K562 (cell line): ENCODE results near the gene IPO13. TPM values are rescaled to one million over a fixed set of nuclear protein-coding genes. Genes with fewer than 3 reads are reported as not detected.
A peak's percentile ranks its signal among the peaks of the same experiment; 100 is the strongest.

Source experiments
- CTBP1 ChIP-seq: fragments of 450-650 bp; IDR thresholded peaks from 2 replicates; pipeline ENCODE4 v1.6.1; 2016; ENCODE audit warnings: borderline replicate concordance
- GABPB1 ChIP-seq: sonication (generic); formaldehyde crosslinking; IDR thresholded peaks from 2 replicates; pipeline ENCODE4 v1.8.0; 2022; ENCODE audit warnings: mild to moderate bottlenecking, missing genetic modification reagents
- POU5F1 ChIP-seq: fragments of 150-350 bp; IDR thresholded peaks from 2 replicates; pipeline ENCODE4 v1.6.1; 2014; ENCODE audit warnings: borderline replicate concordance, low read length, low read depth, mild to moderate bottlenecking; ENCODE audit not compliant: partially characterized antibody
- SAFB2 ChIP-seq: fragments of 200-400 bp; formaldehyde crosslinking; IDR thresholded peaks from 2 replicates; pipeline ENCODE4 v1.6.1; 2018; ENCODE audit warnings: borderline replicate concordance, low read length, low read depth, moderate library complexity; ENCODE audit not compliant: severe bottlenecking
- XRCC5 ChIP-seq: fragments of 200-400 bp; formaldehyde crosslinking; IDR thresholded peaks from 2 replicates; pipeline ENCODE4 v1.6.1; 2017; ENCODE audit warnings: low read depth, mild to moderate bottlenecking, low read length
- ZNF175 ChIP-seq: fragments of 200-800 bp; sonication (Bioruptor generic); IDR thresholded peaks from 2 replicates; pipeline ENCODE4 v1.6.1; 2016; ENCODE audit warnings: low read depth, mild to moderate bottlenecking, missing genetic modification characterization, missing compliant biosample characterization
- ZNF253 ChIP-seq: fragments of 250-450 bp; sonication (Bioruptor Pico); conservative IDR thresholded peaks from 2 replicates; pipeline ENCODE4 v1.6.1; 2021; ENCODE audit warnings: mild to moderate bottlenecking
- polyA plus RNA-seq, 8 experiments: library from polyadenylated mRNA; depleted of rRNA in 4 of 8; stranded (reverse) in 5 of 8; unstranded in 3 of 8; fragments of >200 nt; fragmentation: Nextera tagmentation in 2 of 8; fragmentation: Illumina TruSeq in 1 of 8; extraction: Ambion mirVana in 2 of 8; extraction: Trizol in 1 of 8; gene quantifications; 2 replicates each; pipeline versions ENCODE4 v1.2.1 to v1.2.3, GENCODE V29; 2011 to 2014; ENCODE audit warnings: inconsistent platforms in 1 of 8, missing spikeins in 1 of 8
- total RNA-seq, 7 experiments: library from RNA; depleted of rRNA in 6 of 7; stranded (reverse); fragments of >200 nt in 6 of 7; fragmentation: Illumina TruSeq in 2 of 7; extraction: Trizol in 2 of 7; gene quantifications; 2 replicates each; pipeline versions ENCODE4 v1.2.1 to v1.2.3, GENCODE V29; 2011 to 2021; ENCODE audit warnings: low replicate concordance in 1 of 7
- TF ChIP-seq, protein P1 (sequence below), 2 experiments: IDR thresholded peaks in 1 of 2; conservative IDR thresholded peaks in 1 of 2; 2 replicates each; pipeline ENCODE4 v1.6.1; 2016; ENCODE audit warnings: low read depth in 2 of 2, mild to moderate bottlenecking in 1 of 2, missing compliant biosample characterization in 1 of 2, missing genetic modification characterization in 1 of 2, moderate library complexity in 1 of 2
- TF ChIP-seq, protein P2 (sequence below): fragments of 250-450 bp; sonication (Bioruptor Pico); IDR thresholded peaks from 2 replicates; pipeline ENCODE4 v1.4.0; 2020; ENCODE audit warnings: mild to moderate bottlenecking, moderate library complexity
- TF ChIP-seq, protein P3 (sequence below): fragments of 250-450 bp; sonication (Bioruptor Pico); IDR thresholded peaks from 2 replicates; pipeline ENCODE4 v1.5.0; 2021; ENCODE audit warnings: mild to moderate bottlenecking, borderline replicate concordance
- TF ChIP-seq, protein P4 (sequence below): fragments of 150-350 bp; conservative IDR thresholded peaks from 2 replicates; pipeline ENCODE4 v1.6.1; 2014; ENCODE audit warnings: low read length
- TF ChIP-seq, protein P5 (sequence below): fragments of 250-450 bp; sonication (Bioruptor Pico); IDR thresholded peaks from 2 replicates; pipeline ENCODE4 v1.8.0; 2021; ENCODE audit warnings: mild to moderate bottlenecking, moderate library complexity

IPO13 gene
- total and polyA plus RNA-seq, 9 of the 15 experiments (the other 6 are each of a cell fraction or from before 2014, with no cell fraction given), result 7.0 to 30.8 (median 16.2) TPM

DNA sequence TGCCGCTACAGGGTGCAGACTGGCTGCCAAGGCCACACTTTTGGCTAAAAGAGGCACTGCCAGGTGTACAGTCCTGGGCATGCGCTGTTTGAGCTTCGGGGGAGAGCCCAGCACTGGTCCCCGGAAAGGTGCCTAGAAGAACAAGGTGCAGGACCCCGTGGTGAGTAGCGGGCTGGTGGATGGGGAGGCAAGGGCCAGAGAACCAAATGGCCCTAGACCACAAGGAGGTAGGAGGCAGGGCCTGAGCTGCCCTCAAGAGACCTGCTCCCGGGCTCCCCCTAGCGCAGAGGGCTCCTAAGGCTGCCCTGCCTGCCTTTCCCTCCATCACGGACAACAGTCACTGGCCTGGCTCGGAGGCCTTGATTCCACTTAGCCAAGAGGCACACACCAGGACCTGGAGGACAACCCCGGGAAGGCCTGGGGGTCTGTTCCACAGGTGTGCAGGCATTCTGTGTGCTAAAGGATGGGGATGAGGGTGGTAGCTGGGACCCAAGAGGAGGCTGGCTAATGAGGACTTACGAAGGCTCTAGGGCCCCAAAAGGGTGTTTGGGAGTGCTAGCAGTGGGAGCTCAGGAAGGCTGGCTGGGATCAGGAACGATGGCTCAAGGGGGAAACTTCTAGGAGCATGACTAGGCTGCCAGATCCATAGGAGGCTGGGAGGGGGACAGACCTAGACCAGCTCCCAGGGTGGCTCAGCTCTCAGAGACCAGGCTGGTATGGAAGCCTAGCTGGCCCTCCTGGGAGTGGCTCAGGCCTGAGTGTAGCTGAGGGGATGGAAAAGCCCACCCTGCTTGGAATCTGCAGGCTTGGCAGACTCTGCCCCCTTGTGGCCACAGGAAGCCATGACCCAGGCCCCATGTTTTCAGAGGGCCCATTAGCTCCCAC is 12.4 kb upstream of the IPO13 start (continued):
- TF ChIP-seq, protein P1, sequence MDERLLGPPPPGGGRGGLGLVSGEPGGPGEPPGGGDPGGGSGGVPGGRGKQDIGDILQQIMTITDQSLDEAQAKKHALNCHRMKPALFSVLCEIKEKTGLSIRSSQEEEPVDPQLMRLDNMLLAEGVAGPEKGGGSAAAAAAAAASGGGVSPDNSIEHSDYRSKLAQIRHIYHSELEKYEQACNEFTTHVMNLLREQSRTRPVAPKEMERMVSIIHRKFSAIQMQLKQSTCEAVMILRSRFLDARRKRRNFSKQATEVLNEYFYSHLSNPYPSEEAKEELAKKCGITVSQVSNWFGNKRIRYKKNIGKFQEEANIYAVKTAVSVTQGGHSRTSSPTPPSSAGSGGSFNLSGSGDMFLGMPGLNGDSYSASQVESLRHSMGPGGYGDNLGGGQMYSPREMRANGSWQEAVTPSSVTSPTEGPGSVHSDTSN (CRISPR knock-in tag; IDR thresholded peaks at IDR 0.05; ENCODE audit: low read depth), result no peak
- TF ChIP-seq, protein P1 (tag; conservative IDR thresholded peaks at IDR 0.05; ENCODE audit: low read depth), result no peak
- TF ChIP-seq ZNF253 (CRISPR knock-in tag), result no peak
- TF ChIP-seq, protein P2, sequence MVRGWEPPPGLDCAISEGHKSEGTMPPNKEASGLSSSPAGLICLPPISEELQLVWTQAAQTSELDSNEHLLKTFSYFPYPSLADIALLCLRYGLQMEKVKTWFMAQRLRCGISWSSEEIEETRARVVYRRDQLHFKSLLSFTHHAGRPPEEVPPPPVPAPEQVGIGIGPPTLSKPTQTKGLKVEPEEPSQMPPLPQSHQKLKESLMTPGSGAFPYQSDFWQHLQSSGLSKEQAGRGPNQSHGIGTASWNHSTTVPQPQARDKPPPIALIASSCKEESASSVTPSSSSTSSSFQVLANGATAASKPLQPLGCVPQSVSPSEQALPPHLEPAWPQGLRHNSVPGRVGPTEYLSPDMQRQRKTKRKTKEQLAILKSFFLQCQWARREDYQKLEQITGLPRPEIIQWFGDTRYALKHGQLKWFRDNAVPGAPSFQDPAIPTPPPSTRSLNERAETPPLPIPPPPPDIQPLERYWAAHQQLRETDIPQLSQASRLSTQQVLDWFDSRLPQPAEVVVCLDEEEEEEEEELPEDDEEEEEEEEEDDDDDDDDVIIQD (CRISPR knock-in tag), result no peak
- TF ChIP-seq, protein P3, sequence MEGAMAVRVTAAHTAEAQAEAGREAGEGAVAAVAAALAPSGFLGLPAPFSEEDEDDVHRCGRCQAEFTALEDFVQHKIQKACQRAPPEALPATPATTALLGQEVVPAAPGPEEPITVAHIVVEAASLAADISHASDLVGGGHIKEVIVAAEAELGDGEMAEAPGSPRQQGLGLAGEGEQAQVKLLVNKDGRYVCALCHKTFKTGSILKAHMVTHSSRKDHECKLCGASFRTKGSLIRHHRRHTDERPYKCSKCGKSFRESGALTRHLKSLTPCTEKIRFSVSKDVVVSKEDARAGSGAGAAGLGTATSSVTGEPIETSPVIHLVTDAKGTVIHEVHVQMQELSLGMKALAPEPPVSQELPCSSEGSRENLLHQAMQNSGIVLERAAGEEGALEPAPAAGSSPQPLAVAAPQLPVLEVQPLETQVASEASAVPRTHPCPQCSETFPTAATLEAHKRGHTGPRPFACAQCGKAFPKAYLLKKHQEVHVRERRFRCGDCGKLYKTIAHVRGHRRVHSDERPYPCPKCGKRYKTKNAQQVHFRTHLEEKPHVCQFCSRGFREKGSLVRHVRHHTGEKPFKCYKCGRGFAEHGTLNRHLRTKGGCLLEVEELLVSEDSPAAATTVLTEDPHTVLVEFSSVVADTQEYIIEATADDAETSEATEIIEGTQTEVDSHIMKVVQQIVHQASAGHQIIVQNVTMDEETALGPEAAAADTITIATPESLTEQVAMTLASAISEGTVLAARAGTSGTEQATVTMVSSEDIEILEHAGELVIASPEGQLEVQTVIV (CRISPR knock-in tag), result no peak
- TF ChIP-seq ZNF175, result no peak
- TF ChIP-seq, protein P4, sequence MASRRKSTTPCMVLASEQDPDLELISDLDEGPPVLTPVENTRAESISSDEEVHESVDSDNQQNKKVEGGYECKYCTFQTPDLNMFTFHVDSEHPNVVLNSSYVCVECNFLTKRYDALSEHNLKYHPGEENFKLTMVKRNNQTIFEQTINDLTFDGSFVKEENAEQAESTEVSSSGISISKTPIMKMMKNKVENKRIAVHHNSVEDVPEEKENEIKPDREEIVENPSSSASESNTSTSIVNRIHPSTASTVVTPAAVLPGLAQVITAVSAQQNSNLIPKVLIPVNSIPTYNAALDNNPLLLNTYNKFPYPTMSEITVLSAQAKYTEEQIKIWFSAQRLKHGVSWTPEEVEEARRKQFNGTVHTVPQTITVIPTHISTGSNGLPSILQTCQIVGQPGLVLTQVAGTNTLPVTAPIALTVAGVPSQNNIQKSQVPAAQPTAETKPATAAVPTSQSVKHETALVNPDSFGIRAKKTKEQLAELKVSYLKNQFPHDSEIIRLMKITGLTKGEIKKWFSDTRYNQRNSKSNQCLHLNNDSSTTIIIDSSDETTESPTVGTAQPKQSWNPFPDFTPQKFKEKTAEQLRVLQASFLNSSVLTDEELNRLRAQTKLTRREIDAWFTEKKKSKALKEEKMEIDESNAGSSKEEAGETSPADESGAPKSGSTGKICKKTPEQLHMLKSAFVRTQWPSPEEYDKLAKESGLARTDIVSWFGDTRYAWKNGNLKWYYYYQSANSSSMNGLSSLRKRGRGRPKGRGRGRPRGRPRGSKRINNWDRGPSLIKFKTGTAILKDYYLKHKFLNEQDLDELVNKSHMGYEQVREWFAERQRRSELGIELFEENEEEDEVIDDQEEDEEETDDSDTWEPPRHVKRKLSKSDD, result 0 out of 2 replicates have a peak, but pooled peaks have one; percentile 60
- TF ChIP-seq GABPB1, result peak; percentile 84
- peak; percentile 25; the same call in 1 of the 2 replicates for TF ChIP-seq XRCC5
- peak; percentile 53; the same call in 1 of the 2 replicates for TF ChIP-seq CTBP1
- TF ChIP-seq SAFB2, result no peak
- no peak for TF ChIP-seq POU5F1
- TF ChIP-seq, protein P5, sequence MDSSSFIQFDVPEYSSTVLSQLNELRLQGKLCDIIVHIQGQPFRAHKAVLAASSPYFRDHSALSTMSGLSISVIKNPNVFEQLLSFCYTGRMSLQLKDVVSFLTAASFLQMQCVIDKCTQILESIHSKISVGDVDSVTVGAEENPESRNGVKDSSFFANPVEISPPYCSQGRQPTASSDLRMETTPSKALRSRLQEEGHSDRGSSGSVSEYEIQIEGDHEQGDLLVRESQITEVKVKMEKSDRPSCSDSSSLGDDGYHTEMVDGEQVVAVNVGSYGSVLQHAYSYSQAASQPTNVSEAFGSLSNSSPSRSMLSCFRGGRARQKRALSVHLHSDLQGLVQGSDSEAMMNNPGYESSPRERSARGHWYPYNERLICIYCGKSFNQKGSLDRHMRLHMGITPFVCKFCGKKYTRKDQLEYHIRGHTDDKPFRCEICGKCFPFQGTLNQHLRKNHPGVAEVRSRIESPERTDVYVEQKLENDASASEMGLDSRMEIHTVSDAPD, result no peak
